Measurements from ENCODE around the gene CACNA1I. TPM values are rescaled to one million over a fixed set of nuclear protein-coding genes. Genes with fewer than 3 reads are reported as not detected.

The CACNA1I gene
- total RNA-seq, 1 donor = not detected

DNA sequence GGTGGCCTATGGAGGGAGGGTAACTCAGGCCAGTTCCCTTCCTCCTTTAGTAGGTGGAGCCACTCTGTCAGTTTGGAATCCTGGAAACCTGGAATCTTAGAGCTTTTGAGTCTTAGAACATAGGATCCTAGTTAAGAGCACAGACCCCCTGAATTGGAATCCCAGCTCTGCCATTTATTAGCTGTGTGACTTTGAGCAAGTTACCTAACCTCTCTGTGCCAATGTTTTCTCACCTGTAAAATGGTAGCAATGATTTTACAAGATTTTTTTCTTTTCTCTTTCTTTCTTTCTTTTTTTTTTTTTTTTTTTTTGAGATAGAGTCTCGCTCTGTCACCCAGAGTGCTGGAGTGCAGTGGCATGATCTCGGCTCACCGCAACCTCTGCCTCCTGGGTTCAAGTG, 17.1 kb upstream of the CACNA1I start:
- DNase-seq (ENCODE audit: low read depth) = no peak
- TF ChIP-seq, protein P1, sequence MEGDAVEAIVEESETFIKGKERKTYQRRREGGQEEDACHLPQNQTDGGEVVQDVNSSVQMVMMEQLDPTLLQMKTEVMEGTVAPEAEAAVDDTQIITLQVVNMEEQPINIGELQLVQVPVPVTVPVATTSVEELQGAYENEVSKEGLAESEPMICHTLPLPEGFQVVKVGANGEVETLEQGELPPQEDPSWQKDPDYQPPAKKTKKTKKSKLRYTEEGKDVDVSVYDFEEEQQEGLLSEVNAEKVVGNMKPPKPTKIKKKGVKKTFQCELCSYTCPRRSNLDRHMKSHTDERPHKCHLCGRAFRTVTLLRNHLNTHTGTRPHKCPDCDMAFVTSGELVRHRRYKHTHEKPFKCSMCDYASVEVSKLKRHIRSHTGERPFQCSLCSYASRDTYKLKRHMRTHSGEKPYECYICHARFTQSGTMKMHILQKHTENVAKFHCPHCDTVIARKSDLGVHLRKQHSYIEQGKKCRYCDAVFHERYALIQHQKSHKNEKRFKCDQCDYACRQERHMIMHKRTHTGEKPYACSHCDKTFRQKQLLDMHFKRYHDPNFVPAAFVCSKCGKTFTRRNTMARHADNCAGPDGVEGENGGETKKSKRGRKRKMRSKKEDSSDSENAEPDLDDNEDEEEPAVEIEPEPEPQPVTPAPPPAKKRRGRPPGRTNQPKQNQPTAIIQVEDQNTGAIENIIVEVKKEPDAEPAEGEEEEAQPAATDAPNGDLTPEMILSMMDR (IDR thresholded peaks at IDR 0.05; ENCODE audit: insufficient read depth, low read depth, low read length) = no peak

DNA sequence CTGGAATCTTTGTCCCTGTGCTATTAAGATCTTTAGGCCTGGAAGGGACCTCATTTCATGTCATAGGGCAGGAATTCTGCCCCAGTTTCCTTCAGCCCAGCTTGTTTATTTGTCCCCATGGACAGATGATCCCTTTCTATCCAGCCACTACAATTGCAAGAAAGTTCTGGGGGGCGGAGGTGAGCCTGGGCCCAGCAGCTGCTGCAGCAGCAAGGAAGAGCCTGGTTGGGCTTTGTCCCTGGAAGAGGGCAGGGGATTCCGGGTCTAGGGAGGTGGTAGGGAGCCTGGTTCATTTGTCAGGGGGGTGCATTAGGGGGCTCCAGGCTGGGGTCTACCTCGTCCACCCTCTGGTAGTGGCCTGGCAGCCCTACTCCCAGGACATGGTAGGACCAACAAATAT, 16.4 kb upstream of the CACNA1I start:
- TF ChIP-seq, protein P1 (IDR thresholded peaks at IDR 0.05; ENCODE audit: insufficient read depth, low read depth, low read length) = no peak
- H3K4me3 ChIP-seq (ENCODE audit: low read depth, low read length) = no peak overlapping the region
- no peak for DNase-seq (ENCODE audit: low read depth)

More for the DNA sequence above, 17.1 kb upstream of the CACNA1I start:
- H3K4me3 ChIP-seq (ENCODE audit: low read depth, low read length) = no peak overlapping the region

DNA sequence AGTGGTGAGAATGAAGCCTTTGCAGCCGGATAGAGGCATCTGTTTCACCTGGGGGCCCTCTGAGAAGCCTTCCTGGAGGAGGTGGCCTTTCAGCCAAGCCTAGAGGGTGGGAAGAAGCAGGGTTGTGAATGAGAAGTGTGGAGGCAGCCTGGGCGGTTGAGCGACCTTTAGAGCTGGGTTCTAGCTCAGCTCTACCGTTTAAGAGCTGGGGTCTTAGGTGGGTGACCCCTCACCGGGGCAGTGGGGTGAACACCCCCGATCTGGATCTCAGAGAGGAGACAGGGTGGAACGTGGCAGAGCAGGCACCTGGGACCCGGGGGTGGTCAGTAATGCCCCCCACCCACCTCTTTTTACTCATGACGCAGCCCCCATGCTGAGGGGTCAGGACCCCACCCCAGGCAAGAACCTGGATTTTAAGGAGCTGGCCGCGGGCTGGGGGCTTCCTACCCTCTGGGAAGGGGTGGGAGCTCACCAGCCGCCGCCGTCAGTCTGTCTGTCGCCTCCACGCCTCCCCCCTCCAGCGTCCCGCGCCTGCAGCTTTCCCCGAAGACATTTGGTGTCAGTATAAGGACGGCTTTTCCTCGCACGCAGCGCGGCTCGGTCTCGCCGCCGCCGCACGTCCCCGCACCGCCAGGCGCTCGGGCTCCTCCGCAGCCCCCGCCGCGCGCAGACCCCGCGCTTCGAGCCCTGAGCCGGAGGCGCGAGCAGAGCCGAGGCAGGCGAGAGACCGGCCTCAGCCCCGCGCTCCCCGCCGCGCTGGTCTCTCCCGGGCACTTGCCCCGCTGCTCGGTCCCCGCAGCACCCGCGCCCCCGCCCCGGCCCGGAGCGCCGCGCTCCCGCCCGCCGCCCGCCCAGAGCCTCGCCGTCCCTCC, 13.3 kb upstream of the CACNA1I start:
- H3K4me3 ChIP-seq (ENCODE audit: low read depth, low read length) = no peak overlapping the region
- TF ChIP-seq, protein P1 (IDR thresholded peaks at IDR 0.05; ENCODE audit: insufficient read depth, low read depth, low read length) = no peak
- no peak for DNase-seq (ENCODE audit: low read depth)

DNA sequence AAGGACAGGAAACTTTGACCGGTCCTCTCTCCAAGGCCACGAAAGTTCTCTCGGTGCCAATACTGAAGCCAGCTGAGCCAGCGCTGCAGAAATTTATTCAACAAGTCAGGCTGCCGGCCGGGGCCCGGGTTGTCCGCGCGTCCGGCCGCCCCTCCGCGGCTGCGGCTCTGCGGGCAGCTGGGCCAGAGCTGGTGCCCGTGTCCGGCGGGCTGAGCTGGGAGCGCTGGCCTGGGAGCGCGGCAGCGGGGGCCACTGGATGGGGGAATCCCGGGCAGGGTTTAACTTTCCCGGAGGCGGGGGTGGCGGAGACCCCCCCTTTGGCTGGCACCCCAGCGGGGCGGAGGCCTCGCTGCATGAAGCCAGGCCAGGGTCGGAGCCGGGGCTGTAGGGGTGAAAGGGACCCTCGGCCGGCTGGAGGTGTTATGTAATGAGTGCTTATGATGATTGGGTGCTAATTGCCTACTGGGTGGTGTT, 12.3 kb upstream of the CACNA1I start:
- no peak overlapping the region for H3K4me3 ChIP-seq (ENCODE audit: low read depth, low read length)
- TF ChIP-seq, protein P1 (IDR thresholded peaks at IDR 0.05; ENCODE audit: insufficient read depth, low read depth, low read length) = no peak
- DNase-seq (ENCODE audit: low read depth) = no peak

DNA sequence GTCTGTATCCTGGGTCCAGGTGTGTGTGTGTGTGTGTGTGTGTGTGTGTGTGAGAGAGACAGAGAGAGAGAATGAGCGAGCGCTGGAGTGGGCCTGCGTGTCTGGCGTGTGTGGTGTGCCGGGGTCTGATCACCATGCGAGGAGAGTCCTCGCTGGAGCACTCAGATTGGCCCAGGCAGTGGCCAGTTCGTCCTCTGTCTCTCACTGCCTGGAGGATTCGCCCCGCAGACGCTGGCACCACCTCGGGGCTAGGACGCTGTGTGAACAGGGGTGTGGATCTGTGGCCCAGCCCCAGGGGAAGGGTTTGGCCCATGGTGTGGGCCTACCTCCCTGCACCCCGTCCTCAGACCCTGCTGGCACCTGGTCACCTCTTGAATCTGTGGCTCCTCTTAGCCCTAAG, 11.6 kb upstream of the CACNA1I start:
- no peak overlapping the region for H3K4me3 ChIP-seq (ENCODE audit: low read depth, low read length)
- no peak for DNase-seq (ENCODE audit: low read depth)
- TF ChIP-seq, protein P1 (IDR thresholded peaks at IDR 0.05; ENCODE audit: insufficient read depth, low read depth, low read length) = no peak

DNA sequence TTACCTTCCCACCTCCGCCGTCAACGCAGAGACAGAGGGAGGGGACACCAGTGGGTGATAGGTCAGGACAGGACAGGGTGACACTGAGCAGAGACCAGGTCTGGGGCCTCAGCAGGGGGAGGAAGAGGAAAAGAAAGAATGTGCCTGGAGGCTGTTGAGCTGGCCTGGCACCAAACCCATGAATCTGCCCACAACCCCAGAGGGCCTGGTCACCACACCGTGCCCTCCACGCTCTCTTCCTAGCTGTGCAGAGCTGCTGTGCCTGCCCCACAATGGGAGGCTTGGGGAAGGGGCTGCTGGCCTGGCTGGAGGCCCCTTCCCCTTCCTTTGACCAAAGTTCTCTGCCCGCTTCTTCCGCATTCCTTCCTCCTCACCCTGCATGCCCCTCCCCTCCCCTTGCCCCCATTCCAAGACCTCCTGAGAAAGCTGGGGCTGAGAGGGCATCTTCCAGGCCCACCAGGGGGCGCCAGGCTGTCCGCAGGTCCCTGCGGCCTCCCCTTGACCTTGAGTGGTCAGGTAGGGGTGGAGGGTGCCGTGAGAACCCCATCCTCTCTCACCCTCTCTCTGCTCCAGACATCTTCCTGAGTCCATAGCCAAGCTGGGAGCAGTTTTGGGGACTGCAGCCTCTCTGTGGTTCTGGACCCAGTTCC, 11.0 kb upstream of the CACNA1I start:
- no peak overlapping the region for H3K4me3 ChIP-seq (ENCODE audit: low read depth, low read length)
- TF ChIP-seq, protein P1 (IDR thresholded peaks at IDR 0.05; ENCODE audit: insufficient read depth, low read depth, low read length) = peak; percentile 44
- no peak for DNase-seq (ENCODE audit: low read depth)

Measured in fibroblast of villous mesenchyme (primary cell).